Tongue (tissue), 2 donors: ENCODE results near the gene GCSAM. TPM values are rescaled to one million over a fixed set of nuclear protein-coding genes. Genes with fewer than 3 reads are reported as not detected.

Experiments
- DNase-seq: peaks from one replicate; pipeline ENCODE4 v3.0.0-alpha.2; 2015
- total RNA-seq: library from RNA; depleted of rRNA; stranded (reverse); fragments of >200 nt; gene quantifications from one replicate; pipeline ENCODE4 v1.2.3, GENCODE V29; 2014

The GCSAM gene
- total RNA-seq, 1 donor from 2014 or later, result 0.41 TPM

DNA sequence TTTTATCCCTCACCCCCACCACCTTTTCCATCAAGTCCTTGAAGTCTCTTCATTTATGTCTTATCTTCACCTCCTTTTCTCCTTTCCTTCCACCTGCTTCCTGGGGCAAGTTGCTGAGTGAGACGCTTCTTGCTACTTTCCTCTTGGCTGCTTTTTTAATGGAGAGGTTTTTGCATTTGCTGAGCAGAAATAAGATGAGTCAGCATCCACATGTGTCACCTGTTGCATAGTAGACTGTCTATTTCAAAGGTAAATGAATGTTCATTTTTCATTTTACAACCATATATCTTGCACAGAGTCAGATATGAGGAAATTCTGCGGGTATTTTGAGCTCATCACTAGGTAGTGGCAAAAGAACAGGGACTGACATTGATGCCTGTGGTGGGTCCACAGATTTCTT is 28.3 kb downstream of the GCSAM start:
- DNase-seq, result no peak

DNA sequence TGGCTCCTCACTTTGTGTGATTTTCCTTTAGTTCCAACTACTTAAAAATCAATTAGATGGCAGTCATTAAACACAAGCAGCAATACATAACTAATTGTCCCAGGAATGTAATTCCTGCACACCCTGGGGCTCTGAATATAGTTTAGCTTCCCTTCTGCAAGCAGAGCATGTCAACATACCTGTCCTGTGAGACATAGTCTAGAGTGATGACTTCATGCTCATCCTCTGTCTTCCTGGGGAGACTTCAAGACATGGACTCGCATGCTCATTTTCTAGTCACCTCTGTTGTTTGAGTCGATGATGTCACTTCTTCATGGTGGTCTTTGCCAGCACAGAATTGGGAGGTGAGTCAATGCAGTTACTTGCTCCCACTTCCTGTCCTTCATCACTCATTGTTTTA is 31.1 kb downstream of the GCSAM start:
- no peak for DNase-seq

DNA sequence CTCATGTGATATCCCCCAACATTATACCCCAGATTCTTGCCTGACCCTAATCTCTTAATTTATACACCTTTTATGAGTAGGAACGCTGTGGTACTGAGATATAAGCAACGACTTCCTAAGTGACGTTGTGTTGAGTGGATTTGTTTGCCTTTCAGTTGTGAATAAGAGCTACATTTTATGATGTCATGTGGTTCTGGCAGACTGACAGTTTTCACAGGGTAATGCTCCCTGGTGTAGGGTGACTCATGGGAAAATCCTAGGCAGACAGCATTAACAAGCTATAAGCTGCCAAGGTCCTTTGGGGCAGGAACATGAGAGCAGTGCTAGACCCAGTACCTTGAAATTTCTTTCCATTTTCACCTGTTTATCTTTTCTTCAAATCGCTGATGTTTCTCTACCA is 35.7 kb downstream of the GCSAM start:
- no peak for DNase-seq

GRCh38 chr3:112096176-112096575 is 36.9 kb downstream of the GCSAM start:
- no peak for DNase-seq

DNA sequence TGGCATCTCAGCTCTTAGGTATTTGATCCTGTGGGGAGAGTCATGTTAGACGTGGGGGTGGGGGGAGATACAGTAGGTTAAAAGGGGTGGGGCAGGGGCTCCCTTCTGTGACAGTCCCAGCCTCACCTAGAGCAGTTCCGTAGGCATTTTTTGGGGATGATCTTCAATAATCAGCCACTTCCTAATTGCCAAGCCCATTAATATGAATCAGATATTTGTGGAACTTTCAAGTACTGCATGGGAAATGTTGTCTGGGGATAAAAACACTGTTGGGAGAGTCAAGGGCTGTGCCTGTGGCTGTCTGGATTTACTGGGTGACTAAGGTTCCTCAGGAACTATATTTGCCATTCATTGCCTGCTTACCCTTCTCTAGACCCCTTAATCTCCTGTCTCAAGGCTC is 37.3 kb downstream of the GCSAM start:
- no peak for DNase-seq

DNA sequence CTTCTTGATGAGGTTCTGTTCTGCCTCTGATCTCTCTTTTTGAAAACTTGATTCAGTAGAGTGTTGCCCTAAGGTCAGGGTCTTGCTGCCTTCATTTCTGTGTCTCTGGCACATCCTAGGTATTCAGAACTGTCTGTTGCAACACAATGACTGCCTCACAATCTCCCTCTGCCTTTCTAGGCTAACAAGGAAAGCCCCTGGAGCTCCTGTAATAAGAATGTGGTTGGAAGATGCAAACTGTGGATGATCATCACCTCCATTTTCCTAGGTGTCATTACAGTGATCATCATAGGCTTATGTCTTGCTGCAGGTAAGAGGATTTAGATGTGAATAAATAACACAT is 39.9 kb downstream of the GCSAM start:
- DNase-seq, result no peak

DNA sequence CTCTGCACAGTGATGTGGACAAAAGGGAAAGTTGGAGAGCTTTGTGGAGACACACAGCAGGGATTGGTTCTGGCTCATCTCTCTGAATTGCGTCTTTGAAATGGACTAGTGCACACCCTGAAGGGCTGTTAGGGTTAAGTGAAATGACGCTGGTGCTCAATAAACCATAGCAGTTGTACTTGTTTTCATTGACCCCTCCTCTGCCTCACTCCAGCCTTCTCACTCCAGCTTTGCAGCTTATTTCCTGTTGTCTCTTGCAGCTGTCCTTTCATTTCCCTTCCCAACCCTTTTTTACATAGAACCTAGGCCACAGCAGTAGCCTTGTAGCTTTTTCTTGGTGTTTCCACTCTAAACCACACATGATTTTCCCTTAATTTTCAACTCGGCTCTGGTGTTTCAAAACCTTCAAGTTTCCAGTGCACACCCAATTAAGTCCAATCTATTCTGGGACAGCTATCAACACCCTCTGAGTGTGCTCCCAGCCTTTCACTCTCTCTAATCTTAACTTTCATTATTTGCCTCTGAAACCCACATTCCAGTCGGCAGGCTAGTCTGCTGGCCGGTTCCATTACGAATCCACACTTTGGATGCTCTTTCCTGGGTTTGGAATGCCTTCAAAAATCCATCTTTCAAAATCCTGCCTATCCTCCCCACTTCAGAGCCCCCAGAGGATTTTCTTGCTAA is 40.4 kb downstream of the GCSAM start:
- no peak for DNase-seq

DNA sequence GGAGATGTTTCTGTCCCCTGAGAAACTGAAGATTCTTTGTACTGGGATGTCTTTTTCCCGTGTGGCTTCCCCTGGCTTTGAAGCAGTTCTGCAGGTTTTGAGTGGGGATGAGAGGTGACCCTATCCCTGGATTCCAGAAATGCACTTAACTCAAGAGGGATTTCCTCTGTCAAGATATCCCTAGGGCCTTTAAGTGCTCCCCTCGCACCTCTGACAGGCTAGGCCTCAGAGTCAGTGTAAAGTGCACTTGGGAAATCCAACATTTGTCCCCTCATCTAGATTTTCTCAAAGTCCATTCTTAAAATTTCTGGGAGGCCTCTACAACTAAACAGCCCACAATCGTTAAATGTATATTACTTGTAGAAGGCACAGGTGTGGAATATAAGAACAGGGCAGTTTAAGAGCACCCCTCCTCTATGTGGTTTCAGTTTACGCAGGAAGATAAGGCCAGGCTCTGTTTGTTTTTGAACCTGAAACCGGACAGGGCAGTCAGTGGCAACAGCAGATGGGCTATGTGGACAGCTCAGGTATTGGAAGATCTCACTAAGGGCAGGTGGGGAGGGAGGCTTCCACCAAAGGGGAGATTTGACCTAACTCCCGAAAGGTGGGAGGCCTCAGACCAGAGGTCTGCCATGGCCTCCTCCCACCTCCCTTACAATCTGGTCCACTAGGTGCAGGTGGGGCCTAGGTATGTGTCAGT is 42.0 kb downstream of the GCSAM start:
- no peak for DNase-seq

- no peak for DNase-seq
Observed at GRCh38 chr3:112089956-112090886, 42.8 kb downstream of the GCSAM start.

GRCh38 chr3:112088944-112089343 is 44.1 kb downstream of the GCSAM start:
- no peak for DNase-seq

DNA sequence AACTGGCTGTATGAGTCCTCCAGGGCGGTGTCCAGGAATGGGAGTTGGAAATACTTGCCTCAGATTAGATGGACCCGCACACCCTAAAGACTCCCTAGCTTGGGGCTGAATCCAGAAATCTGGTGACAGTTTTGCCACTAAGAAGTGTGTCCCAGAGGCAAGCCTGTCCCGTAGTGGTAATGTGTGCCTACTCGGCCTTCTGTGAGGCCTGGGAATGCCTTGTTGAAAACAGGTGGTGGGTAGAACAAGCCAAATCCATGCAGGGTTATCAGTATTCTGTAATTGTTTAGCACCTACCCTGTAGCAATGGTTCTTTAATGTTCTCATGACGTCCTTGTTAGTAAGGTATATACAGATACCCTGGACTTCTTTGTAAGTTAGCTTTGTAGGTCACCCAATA is 45.3 kb downstream of the GCSAM start:
- no peak for DNase-seq

DNA sequence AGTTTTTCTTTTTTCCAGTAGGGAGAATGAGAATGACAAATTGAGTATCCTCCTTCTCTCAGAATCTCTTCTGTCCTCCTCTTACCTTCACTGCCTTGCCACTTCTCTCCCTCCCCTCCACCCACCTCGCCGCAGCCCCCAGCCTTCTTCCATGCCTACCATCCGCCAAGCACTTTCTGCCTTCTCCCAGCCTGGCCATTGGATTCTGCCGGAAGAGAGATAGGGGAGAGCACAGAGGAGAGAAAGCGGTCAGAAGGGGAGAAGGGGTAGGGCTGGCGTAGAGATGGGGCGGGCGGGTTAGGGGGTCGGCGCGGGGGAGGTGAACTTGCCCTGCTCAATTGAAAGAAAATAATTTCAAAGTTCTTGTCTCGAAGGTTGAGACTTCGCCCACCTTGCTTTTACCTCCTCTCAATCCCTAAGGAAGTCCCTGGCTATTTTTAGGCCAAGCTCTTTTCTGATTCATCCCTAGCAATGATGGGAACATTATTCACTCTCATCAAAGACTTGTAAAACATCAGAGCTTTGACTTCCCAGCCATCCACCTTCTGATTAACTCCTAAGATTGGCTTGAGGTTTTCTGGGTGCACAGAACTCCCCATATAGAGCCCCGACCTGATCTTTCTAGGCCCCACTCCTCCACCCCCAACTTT is 46.0 kb downstream of the GCSAM start:
- DNase-seq, result no peak

DNA sequence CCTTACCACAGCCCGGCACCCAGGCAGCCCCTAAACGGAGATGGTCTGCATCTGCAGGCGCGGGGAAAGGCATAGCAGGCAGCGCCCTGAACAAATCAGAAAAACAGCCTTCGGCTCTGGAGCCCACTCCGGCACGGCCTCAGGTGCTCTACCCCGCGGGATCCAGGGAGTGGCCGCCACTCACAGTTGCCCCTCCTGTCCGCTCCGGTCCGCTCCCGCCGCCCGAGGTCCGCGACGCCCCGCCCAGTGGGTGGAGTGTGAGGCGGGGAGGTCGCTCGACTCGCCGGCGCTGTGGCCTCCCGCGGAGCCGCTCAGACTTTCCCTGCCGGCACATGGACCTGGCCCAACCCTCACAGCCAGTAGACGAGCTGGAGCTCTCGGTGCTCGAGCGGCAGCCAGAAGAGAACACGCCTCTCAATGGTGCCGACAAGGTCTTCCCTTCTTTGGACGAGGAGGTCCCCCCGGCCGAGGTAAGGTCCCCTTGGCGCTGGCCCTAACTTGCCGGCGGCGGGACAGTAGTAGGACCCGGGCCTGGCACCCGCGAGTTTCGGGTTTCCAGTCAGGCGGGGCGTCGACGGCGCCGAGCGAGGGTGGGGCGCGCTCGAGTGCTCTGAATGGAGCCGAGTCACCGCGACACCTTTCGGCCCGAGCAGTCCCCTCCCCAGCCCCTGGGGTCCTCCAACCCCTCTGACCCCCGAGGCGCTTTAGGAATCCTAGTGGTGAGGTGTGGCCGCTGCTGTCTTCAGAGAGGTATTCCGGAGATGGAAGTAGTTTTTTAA is 46.8 kb downstream of the GCSAM start, which contains the start of gene C3orf52:
Gene C3orf52, plus strand, starts transcription at position 314 of the 779 bp plus-strand sequence. Its CDS starts 19 bp downstream, at position 333.
- DNase-seq, result peak; percentile 82

GRCh38 chr3:112085735-112086075 is 47.3 kb downstream of the GCSAM start:
- DNase-seq, result no peak

GRCh38 chr3:112084980-112085705 is 47.9 kb downstream of the GCSAM start:
- no peak for DNase-seq

DNA sequence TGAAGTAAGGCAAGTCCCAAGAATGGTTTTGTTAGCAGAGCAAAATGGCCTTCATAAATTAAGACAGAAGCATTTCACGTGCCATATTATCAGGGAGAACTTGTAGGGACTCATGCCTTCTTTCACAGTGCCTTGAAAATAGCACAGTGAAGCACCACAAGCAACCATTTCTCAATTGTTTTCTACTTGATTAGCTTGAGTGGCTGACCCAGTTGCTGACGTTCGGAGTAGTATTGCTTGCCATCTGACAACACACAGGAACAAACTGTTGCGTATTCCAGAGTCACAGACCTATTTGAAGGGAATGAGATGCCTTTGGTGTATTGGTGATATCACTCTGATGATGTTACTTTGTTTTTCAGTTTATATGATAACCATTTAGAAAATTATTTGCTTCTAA is 49.8 kb downstream of the GCSAM start:
- DNase-seq, result no peak

GRCh38 chr3:112078125-112079083 is 54.6 kb downstream of the GCSAM start:
- DNase-seq, result no peak

DNA sequence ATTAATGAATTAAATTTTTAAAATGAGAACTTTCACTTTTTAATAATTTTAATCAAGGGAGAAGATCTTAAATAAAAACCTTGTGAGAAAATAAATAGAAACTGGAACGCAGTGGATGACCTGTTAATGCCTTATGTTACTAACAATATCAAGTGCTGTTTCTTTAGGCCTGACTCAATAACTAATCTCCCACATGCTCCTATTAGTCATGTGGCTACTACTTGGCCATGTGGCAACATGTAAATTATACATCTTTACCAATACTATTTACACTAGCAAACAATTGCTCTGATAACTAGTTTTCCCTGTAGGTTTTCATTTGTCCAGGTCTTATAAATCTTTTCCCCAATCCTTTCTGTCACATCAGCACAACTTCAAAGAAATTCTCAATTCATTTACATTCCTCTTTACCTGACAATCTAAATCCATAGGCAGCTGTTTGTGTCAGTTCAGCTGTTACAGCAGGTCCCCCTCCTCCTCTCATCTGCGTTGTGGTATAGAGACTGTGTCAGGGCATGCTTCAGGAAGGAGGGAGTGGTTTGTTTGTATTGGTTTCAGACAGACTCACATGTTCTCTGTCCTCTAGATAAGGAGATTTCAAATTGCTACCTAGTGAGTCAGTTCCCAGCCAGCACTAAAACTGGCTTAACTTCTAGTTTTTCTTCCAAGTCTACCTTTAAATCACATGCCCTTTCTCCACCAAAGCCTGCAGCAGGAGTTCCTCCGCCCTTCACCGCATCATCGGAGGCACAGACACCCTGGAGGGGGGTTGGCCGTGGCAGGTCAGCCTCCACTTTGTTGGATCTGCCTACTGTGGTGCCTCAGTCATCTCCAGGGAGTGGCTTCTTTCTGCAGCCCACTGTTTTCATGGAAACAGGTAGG is 58.2 kb downstream of the GCSAM start:
- DNase-seq, result peak; percentile 62

DNA sequence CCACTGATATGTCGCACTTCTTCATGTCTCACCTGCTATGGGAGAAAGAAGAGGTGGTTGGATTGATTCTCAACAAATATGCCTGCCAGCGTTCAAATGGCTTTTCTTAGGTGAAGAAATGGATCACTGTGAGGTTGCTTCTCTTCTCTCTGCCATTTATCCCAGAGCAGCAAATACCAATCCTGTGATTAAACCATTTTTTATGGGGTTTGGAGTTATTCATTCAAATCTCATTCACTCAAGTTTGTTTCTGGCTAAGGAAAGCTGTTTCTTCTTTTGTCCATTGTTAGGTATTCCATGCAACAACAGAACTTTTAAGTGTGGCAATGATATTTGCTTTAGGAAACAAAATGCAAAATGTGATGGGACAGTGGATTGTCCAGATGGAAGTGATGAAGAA is 59.0 kb downstream of the GCSAM start:
- DNase-seq, result no peak
